NCI-H1417 (cell line): ENCODE data around the gene FMNL1.

Experiments used
- DNase-seq, 3 experiments: peaks; one replicate each; lab custom pipeline; 2025; lab: John Stamatoyannopoulos, UW

FMNL1 gene

GRCh38 chr17:45223539-45224528, 2.1 kb downstream of the FMNL1 start:
- DNase-seq, result no peak

GRCh38 chr17:45224671-45225050, 3.0 kb downstream of the FMNL1 start:
- no peak for DNase-seq

GRCh38 chr17:45225051-45225700, 3.5 kb downstream of the FMNL1 start:
- DNase-seq, result no peak

- no peak for DNase-seq
Measured at GRCh38 chr17:45225964-45226530, 4.4 kb downstream of the FMNL1 start.

GRCh38 chr17:45226576-45226975, 4.9 kb downstream of the FMNL1 start:
- no peak for DNase-seq

- DNase-seq, result no peak
Measured at GRCh38 chr17:45227101-45227925, 5.6 kb downstream of the FMNL1 start.

GRCh38 chr17:45227926-45228762, 6.5 kb downstream of the FMNL1 start:
- DNase-seq, result peak in 1 of 3 experiments; percentile 17

GRCh38 chr17:45228763-45229539, 7.3 kb downstream of the FMNL1 start:
- no peak for DNase-seq

- no peak for DNase-seq
Measured at GRCh38 chr17:45229681-45230409, 8.2 kb downstream of the FMNL1 start.

- DNase-seq, result no peak
Measured at GRCh38 chr17:45230410-45230786, 8.7 kb downstream of the FMNL1 start.

- DNase-seq, result peak in 1 of 3 experiments; percentile 46
Measured at GRCh38 chr17:45230787-45231480, 9.2 kb downstream of the FMNL1 start.

- peak in 1 of 3 experiments; percentile 12 for DNase-seq
Measured at GRCh38 chr17:45231481-45232116, 9.9 kb downstream of the FMNL1 start.

- no peak for DNase-seq
Measured at GRCh38 chr17:45232514-45233422, 11.1 kb downstream of the FMNL1 start.

- DNase-seq, result no peak
Measured at GRCh38 chr17:45233423-45233924, 11.8 kb downstream of the FMNL1 start.

- peak in 2 of 3 experiments; percentile 33 to 63 for DNase-seq
Measured at GRCh38 chr17:45234641-45235415, 13.1 kb downstream of the FMNL1 start.
